Left cardiac atrium (tissue), 4 donors: Measurements from ENCODE around the gene TP53I13. TPM values are rescaled to one million over a fixed set of nuclear protein-coding genes. Genes with fewer than 3 reads are reported as not detected.
A peak's percentile ranks its signal among the peaks of the same experiment; 100 is the strongest.

Experiments
- ATAC-seq, 2 donors: fragments of 200-7000 bp; cut with Tn5 transposase; one replicate each; pipeline ENCODE4 v1.9.1; 2020; ENCODE audit warnings: mild to moderate bottlenecking in 2 of 2, moderate library complexity in 2 of 2
- DNase-seq: peaks from one replicate; pipeline ENCODE4 v3.0.0-alpha.2; 2020
- intact Hi-C, 2 donors: fragments of 100-400 bp; cut with DNase I; formaldehyde crosslinking; loops; one replicate each; pipeline versions ENCODE4 v1.14.1 to v1.15.1; 2022 to 2023
- total RNA-seq, 2 donors: library from RNA; stranded (reverse); fragmentation: NEBNext Ultra II Directional; extraction: Animal tissue kit (Norgen Biotek cat#: 25700); gene quantifications; one replicate each; pipeline ENCODE4 v1.2.1, GENCODE V29; 2021
- donor health status: DM: no; HTN: yes; CAD: no.
- donor health status: DM: no; HTN: yes; CAD: no; lungs with severe emphysema.
- donor health status: DM: yes; HTN: yes; CAD: no.
- donor health status: Dilated cardiomyopathy.

TP53I13 gene
- total RNA-seq, 2 donors from 2014 or later = 42.0 to 48.8 TPM

- intact Hi-C loops = no loop called here
- peak in 1 of 2 donors; percentile 6 for ATAC-seq
- no peak for DNase-seq
These were observed 20.3 kb downstream of the TP53I13 start for GRCh38 chr17:29588562-29589411.

DNA sequence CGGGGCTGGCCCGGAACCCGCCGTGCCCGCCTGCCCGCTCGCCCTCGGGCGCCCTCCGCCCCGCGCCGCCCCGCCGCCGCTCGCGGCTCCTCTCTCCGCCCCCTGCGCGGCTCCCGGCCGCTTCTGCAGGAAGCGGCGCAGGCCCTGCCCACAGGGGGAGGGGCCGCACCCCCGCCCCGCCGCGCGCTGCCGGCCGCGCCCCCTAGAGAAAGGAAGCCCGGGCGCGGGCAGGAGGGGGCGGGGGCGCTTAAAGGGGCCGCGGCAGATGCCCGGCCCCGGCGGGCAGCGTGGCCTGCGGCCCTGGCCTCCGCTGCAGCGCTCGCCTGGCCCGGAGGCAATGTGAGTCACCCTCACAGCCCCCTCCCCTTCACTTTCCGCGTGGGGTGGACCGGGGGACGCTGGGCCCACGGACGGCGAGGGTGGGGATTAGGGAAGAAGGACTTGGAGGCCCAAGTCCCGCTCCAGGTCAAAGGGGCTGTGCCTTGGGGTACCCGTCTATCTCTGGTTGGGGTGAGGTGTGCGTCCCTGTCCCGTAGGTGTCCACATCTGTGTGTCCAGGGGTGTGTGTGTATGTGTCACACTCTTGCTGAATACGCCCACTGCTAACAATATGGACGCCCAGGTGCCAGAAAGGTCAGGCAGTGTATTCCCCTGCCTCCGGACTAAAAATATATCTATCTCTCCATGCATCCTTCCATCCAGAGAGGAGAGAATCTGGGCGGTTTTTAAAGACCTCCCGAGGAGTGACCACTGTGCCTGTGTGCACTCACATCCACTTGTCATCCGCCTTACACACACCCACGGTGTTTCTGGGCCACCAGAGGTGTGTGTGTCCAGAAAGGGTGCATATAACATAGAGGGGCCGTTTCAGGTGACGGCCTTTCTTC lies 21.3 kb downstream of the TP53I13 start, which contains the start of gene GIT1:
GIT1 (minus strand) TSS at position 125 of the 887 bp plus-strand sequence. CDS start 270 bp downstream, outside the sequence.
- intact Hi-C loops = no loop called here
- ATAC-seq = peak; percentile 69 to 79
- peak; percentile 89 for DNase-seq

- DNase-seq = peak; percentile 46
- peak in 1 of 2 donors; percentile 5 for ATAC-seq
- intact Hi-C loops = no loop called here
These were observed 22.1 kb downstream of the TP53I13 start for GRCh38 chr17:29590411-29591145.

DNA sequence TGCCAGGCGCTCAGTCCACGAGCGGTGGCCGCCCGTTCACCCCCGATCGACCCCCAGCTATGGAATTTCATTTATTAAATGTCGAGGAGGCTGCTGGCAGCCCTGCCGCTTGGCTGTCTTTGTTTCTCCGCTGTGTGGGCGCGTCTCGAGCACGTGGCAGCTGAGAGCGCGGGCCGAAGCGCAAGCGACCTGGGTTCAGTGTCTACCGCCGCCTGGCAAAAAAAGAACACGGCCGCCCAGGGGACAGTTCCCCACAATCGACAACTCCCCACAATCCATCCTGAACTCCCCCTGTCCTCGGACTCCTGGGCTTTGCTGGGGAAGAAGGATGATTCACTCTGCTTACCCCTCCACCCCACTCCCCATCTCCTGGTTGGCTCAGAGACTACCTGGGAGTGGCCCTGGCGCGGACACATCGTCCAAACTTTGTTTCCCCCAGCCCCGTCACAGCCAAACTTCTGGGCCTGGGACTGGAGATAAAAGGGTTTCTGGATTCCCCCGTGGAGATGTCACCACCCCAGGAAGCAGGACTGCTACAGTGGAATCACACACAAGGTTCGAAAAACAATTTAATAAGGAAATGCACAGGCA lies 22.7 kb downstream of the TP53I13 start:
- DNase-seq (peak; percentile 61), ATAC-seq (peak; percentile 0 to 53)
- intact Hi-C loops = no loop called here

DNA sequence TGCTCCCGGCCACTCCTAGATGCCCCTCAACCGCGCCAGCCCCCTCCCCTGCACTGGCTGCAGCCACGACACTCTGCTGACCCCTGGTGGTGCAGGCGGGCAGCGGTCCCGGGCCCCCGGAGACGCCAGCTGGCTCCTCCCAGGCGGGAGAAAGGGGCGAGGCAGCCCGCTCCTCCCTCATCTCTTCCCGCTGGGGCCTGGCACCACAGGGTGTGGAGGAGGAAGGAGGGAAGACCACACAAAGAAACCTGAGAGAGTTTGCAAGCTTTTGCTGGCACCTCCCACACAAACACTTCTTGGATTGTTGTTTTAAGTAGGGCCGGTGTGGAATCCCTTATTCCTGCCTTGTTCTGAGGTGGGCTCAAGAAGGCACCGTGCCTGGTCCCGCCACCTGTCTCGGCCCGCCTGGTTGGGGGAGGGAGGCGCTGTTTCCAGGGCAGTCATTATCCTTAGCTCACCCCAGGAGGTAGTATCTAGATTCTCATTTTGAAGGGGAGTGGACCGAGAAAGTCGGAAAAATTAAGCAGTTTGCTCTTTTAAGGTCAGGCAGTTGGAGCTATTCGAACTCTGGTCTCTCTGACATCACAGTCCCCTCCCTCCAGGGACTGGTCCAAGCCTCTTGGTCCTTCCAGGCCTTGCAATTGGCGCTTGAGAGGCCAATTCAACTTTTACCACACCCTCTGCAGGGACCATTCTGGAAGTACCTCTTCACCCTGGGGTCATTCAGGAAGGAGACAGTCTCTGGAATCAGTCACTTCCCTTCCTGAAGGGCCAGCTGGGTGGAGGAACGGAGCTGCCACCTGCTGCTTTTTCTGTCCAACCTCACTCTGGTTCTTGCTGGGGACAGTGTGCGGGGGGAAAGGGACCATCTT lies 23.5 kb downstream of the TP53I13 start:
- intact Hi-C loops = no loop called here
- ATAC-seq = peak; percentile 74 to 76
- DNase-seq = peak; percentile 91

- intact Hi-C loops = no loop called here
- DNase-seq (peak; percentile 57), ATAC-seq (peak in 1 of 2 donors; percentile 1)
These were observed 24.5 kb downstream of the TP53I13 start, which contains the start of gene ANKRD13B for GRCh38 chr17:29592850-29593551. Gene ANKRD13B, plus strand, starts transcription at chr17:29593132. Its CDS starts 490 bp downstream, at chr17:29593622.

- intact Hi-C loops = no loop called here
- ATAC-seq (no peak), DNase-seq (peak; percentile 31)
These were observed 25.4 kb downstream of the TP53I13 start for GRCh38 chr17:29593591-29594518.

DNA sequence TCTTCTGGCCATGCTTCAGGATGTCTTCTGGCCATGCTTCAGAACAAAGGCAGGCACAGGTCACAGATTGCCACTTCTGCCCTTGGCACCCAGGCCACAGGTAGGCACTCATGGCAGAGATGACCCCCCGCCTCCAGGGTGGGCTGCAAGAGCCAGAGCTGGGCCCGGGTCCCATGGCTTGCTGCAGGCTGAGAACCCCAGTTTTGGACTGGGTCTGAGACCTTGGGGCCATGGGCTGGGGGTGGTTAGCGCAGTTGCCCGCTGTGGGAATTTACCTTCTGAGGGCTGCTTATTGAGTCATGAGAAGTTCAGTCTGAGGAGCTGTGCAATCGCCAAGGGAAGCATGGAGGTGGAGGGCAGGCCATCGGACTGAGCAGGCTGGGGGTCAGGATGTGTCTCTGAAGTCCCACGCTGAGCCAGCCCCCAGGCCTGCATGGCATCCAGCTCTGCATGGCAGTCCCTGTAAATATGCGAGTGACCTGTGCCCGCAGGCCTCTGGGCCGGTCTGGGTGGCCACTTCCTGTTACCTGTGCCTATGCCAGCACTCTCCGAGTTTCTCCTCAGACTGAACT lies 26.1 kb downstream of the TP53I13 start:
- DNase-seq (no peak), ATAC-seq (no peak)

DNA sequence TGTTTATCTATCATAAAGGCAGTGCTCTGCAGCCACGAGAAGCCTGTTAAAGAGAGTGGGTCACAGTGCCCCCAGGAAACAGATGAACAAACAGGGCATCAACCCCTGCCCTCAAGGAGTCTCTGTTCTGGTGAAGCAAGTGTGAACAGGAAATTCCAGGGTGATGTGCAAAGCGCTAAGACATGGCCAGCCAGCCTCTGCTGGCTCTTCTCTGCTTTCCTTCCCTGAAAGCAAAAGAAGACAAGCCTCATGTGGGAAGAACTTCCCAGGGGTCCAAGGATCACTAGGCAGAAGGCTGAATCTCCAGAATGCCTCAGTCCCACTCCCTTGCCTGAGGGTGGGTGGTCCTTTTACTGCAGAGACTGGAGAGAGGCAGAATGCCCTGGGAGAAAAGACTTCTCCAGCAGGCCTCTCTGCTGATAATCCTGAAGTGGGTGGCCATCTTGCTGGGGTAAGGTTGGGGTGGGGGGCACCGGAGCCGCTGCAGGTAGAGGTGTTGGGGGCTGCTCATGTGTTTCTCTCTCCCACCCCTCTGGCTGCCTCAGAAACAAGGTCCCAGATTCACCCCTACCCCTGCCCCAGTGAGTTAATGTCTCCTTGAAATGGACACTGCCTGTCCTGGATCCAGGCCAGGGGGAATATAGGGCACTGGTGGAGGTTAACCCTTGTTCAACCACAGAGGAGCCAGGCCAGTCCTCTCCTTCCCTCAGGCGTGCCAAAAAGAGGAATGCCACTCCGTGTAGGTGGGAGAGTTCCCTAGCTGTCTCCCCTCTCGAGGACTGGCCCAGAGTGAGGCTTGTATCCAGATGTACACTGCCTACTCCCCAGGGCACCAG lies 26.8 kb downstream of the TP53I13 start:
- DNase-seq = no peak
- ATAC-seq = no peak
- intact Hi-C loops = no loop called here

More for the DNA sequence above, 26.1 kb downstream of the TP53I13 start:
- intact Hi-C loops = no loop called here

DNA sequence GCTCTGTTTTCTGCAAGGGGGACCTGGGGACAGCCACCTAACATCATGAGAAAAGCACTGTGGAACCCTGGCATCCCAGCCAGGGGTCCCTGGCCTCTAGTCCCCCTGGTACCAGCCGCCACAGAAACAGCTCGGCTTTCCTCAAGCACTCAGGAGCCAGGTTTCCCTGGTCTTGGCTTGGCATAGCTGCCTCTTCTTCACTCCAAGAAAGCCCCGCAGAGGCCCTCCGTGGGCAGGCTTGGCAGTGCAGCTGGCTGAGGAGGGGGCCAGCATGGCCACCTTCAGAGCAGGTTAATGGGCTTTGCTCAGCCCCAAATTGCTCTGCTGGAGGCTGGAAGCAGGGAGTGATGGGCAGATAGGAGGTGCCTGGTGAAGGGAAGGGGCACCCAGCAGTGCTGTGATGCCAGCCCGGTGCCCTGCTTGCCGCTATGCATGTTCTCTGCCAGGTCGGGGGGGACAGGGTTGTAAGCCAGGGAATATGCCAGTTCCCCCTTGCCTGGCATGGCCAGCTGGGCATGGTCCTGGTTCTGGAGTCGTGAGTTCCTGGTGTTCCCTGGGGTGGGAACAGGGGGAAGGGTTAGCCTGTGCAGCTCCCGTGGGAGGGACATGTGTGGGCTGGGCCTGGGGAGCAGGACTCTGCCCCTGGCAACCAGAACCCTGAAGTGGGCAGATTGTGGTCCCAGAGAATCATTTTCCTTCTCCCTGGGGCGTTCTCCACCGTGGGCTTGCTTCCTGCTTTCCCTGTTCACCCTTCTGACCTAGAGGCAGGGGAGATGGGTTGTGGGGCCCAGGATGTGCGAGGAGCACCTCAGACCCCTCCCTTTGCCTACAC lies 27.7 kb downstream of the TP53I13 start:
- DNase-seq (no peak), ATAC-seq (no peak)
- intact Hi-C loops = no loop called here

- ATAC-seq (peak in 1 of 2 donors; percentile 19), DNase-seq (peak; percentile 33)
- intact Hi-C loops = no loop called here
These were observed 28.3 kb downstream of the TP53I13 start for GRCh38 chr17:29596811-29597210.

DNA sequence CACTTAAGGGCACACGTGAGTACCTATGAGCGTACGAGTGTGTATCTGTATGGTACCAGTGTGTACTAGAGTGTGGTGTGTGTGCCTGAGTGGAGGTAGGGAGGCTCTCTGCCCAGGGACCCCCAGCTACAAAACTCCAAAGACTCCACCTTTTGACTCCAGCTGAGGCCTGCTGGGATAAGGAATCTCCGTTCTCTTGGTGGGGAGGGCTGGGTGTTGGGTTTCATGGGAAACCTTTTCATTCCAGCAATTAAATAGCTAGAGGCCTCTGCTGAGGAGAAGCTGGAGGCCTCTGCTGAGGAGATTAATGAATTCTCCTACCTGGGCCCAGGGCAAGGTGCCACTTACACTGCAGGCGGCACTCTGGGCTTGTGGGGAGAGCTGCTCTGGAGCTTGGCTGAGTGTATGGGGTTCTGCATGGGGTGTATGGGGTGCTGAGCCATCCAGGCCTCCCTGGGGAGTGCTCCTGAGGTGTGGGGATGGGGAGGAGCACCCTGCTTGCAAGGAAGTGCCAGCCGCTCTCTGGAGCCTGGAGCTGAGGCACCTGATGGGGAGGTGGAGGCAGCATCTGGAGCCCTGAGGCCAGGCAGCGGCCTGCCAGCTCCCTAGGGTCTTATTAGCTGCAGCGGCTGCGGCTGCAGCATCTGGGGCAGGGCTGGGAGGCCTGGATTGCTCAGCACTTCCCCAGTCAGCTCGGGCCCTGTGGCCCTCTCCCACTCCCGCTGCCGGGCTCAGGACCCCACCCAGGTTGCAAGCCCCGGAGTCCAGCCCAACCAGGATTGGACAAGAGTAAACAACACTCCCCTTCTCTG lies 29.1 kb downstream of the TP53I13 start:
- intact Hi-C loops = no loop called here
- no peak for DNase-seq
- ATAC-seq = no peak

- ATAC-seq = no peak
- DNase-seq = peak; percentile 25
- intact Hi-C loops = no loop called here
These were observed 34.7 kb downstream of the TP53I13 start for GRCh38 chr17:29603109-29603674.
